KMS-11 (cell line): ENCODE measurements around the gene TTC31.

Experiments used
- H2AFZ ChIP-seq: fragments of 200-600 bp; sonication (generic); 2 replicates; pipeline ENCODE4 v1.6.1; 2016; ENCODE audit warnings: antibody characterized with exemption, mixed run types, low read depth
- H3K27ac ChIP-seq: fragments of 200-600 bp; sonication (generic); 2 replicates; pipeline ENCODE4 v1.6.1; 2016; ENCODE audit warnings: mild to moderate bottlenecking, mixed run types
- H3K27me3 ChIP-seq: fragments of 200-600 bp; sonication (generic); 2 replicates; pipeline ENCODE4 v1.6.1; 2017; ENCODE audit warnings: mild to moderate bottlenecking, low read depth, mixed run types, moderate library complexity; ENCODE audit not compliant: insufficient read depth
- H3K36me3 ChIP-seq: fragments of 200-600 bp; sonication (generic); 2 replicates; pipeline ENCODE4 v1.6.1; 2017; ENCODE audit warnings: mild to moderate bottlenecking, mixed run types; ENCODE audit not compliant: insufficient read depth
- H3K4me1 ChIP-seq: fragments of 200-600 bp; sonication (generic); 2 replicates; pipeline ENCODE4 v1.6.1; 2016; ENCODE audit warnings: mild to moderate bottlenecking, low read depth, mixed run types; ENCODE audit not compliant: poor library complexity, severe bottlenecking
- H3K4me2 ChIP-seq: fragments of 200-600 bp; sonication (generic); 2 replicates; pipeline ENCODE4 v1.7.0; 2016; ENCODE audit warnings: mild to moderate bottlenecking, mixed run types
- H3K4me3 ChIP-seq: fragments of 200-600 bp; sonication (generic); IDR thresholded peaks from 2 replicates; pipeline ENCODE4 v1.6.1; 2017; ENCODE audit warnings: low read depth, low read length, mixed read lengths; ENCODE audit not compliant: insufficient read depth
- H3K79me2 ChIP-seq: fragments of 200-600 bp; sonication (generic); 2 replicates; pipeline ENCODE4 v1.6.1; 2016; ENCODE audit warnings: low read depth, mixed run types; ENCODE audit not compliant: insufficient read depth
- H3K9ac ChIP-seq: fragments of 200-600 bp; sonication (generic); 2 replicates; pipeline ENCODE4 v1.6.1; 2016; ENCODE audit warnings: mild to moderate bottlenecking, mixed run types
- H4K20me1 ChIP-seq: fragments of 200-600 bp; sonication (generic); 2 replicates; pipeline ENCODE4 v1.6.1; 2016; ENCODE audit warnings: mild to moderate bottlenecking, mixed run types; ENCODE audit not compliant: insufficient read depth
- CTCF ChIP-seq: fragments of 200-600 bp; sonication (generic); conservative IDR thresholded peaks from 2 replicates; pipeline ENCODE4 v1.6.1; 2017; ENCODE audit warnings: low read depth, mild to moderate bottlenecking, antibody characterized with exemption, low read length, moderate library complexity, mixed read lengths

The TTC31 gene

GRCh38 chr2:74538881-74539339, 56.0 kb downstream of the TTC31 start:
- no peak overlapping the region for H2AFZ ChIP-seq
- H3K9ac ChIP-seq = no peak overlapping the region

GRCh38 chr2:74540291-74540690, 57.4 kb downstream of the TTC31 start:
- no peak overlapping the region for H3K27ac ChIP-seq
- no peaks in the 10 kb centered on the region for H3K36me3 ChIP-seq
- no peaks in the 10 kb centered on the region for H3K4me1 ChIP-seq
- no peak overlapping the region for H3K4me2 ChIP-seq
- no peaks in the 10 kb centered on the region; the same call in 1 of the 2 replicates for H3K27me3 ChIP-seq
- no peak overlapping the region for H3K4me3 ChIP-seq
- H2AFZ ChIP-seq = no peak overlapping the region
- TF ChIP-seq CTCF = no peak
- no peaks in the 10 kb centered on the region for H4K20me1 ChIP-seq
- H3K9ac ChIP-seq = no peak overlapping the region
- no peaks in the 10 kb centered on the region for H3K79me2 ChIP-seq

More at GRCh38 chr2:74538881-74539339, 56.0 kb downstream of the TTC31 start:
- no peak overlapping the region for H3K4me2 ChIP-seq
- no peaks in the 10 kb centered on the region for H3K79me2 ChIP-seq
- H3K27me3 ChIP-seq = no peaks in the 10 kb centered on the region; the same call in 1 of the 2 replicates
- H4K20me1 ChIP-seq = no peaks in the 10 kb centered on the region
- no peak overlapping the region for H3K27ac ChIP-seq
- H3K36me3 ChIP-seq = no peaks in the 10 kb centered on the region
- no peak for TF ChIP-seq CTCF
- H3K4me3 ChIP-seq = no peak overlapping the region
- no peaks in the 10 kb centered on the region for H3K4me1 ChIP-seq

GRCh38 chr2:74542978-74543377, 60.1 kb downstream of the TTC31 start:
- H3K79me2 ChIP-seq = no peaks in the 10 kb centered on the region
- no peaks in the 10 kb centered on the region for H3K36me3 ChIP-seq
- no peak overlapping the region for H3K9ac ChIP-seq
- no peaks in the 10 kb centered on the region for H3K4me1 ChIP-seq
- H2AFZ ChIP-seq = no peak overlapping the region
- H3K27ac ChIP-seq = no peak overlapping the region
- no peak overlapping the region for H3K4me2 ChIP-seq
- H3K4me3 ChIP-seq = no peak overlapping the region
- peaks cover 9% of the 10 kb centered on the region; the same call in 1 of the 2 replicates for H3K27me3 ChIP-seq
- TF ChIP-seq CTCF = no peak
- H4K20me1 ChIP-seq = no peaks in the 10 kb centered on the region
